Psoas muscle (tissue), 8 donors: ENCODE measurements around the gene OR2AT4. TPM values are rescaled to one million over a fixed set of nuclear protein-coding genes. Genes with fewer than 3 reads are reported as not detected.
"Not testable (repeated sequence)": the region's sequence is repeated elsewhere in the genome, so short reads cannot be mapped to it uniquely, and the experiment has no call there.

Source experiments
- ATAC-seq, 4 donors: fragments of 200-7000 bp; cut with Tn5 transposase; one replicate each; pipeline ENCODE4 v1.9.1; 2020; ENCODE audit warnings: moderate library complexity in 3 of 4, mild to moderate bottlenecking in 2 of 4
- DNase-seq, 2 donors: peaks; one replicate each; pipeline ENCODE4 v3.0.0-alpha.2; 2020
- H3K27ac ChIP-seq: fragments of 200-600 bp; one replicate; pipeline ENCODE4 v1.8.0; 2022
- H3K27me3 ChIP-seq, 3 donors: fragments of 200-600 bp in 1 of 3; one replicate each; pipeline versions ENCODE4 v1.6.1 to v1.8.0; 2013 to 2022; ENCODE audit warnings: low read length in 2 of 3, mild to moderate bottlenecking in 2 of 3, moderate library complexity in 1 of 3; ENCODE audit not compliant: insufficient read depth in 3 of 3
- H3K36me3 ChIP-seq, 2 donors: fragments of 200-600 bp in 1 of 2; one replicate each; pipeline versions ENCODE4 v1.6.1 to v1.8.0; 2013 to 2022; ENCODE audit warnings: low read depth in 1 of 2, mild to moderate bottlenecking in 1 of 2, moderate library complexity in 1 of 2; ENCODE audit not compliant: insufficient read depth in 1 of 2
- H3K4me1 ChIP-seq: fragments of 200-600 bp; one replicate; pipeline ENCODE4 v1.8.0; 2022
- H3K4me3 ChIP-seq: fragments of 200-600 bp; one replicate; pipeline ENCODE4 v1.8.0; 2022; ENCODE audit warnings: mild to moderate bottlenecking
- H3K9me3 ChIP-seq: fragments of 200-600 bp; one replicate; pipeline ENCODE4 v1.8.0; 2022
- WGBS, 3 donors: extraction: QIAGEN DNeasy Blood & Tissue Kit; methylation state at CpG; one replicate each; pipeline versions ENCODE4 v1.1.6 to v1.1.7; 2013; 5-methylcytosine and 5-hydroxymethylcytosine counted together
- intact Hi-C, 2 donors: fragments of 100-400 bp; cut with DNase I; formaldehyde crosslinking; loops; one replicate each; pipeline versions ENCODE4 v1.11.0 to v1.14.2; 2022
- polyA plus RNA-seq, 3 donors: library from polyadenylated mRNA; stranded (reverse); fragments of 200-250 nt; gene quantifications; one replicate each; pipeline ENCODE4 v1.2.3, GENCODE V29; 2013
- total RNA-seq, 4 donors: library from RNA; stranded (reverse); fragmentation: NEBNext Ultra II Directional in 2 of 4; extraction: Animal tissue kit (Norgen Biotek cat#: 25700) in 2 of 4; gene quantifications; one replicate each; pipeline versions ENCODE4 v1.2.1 to v1.2.4, GENCODE V29; 2021 to 2023
- TF ChIP-seq, protein P1 (sequence below): fragments of 200-600 bp; IDR thresholded peaks from one replicate; pipeline ENCODE4 v1.8.0; 2022; ENCODE audit warnings: antibody characterized with exemption
- donor health status: healthy with polysubstance abuse.
- donor health status: DM: no; HTN: no; CAD: no; lungs with moderate emphysema.
- donor health status: Bipolar disorder and iron deficiency.
- donor health status: healthy.
- donor health status: DM: yes; HTN: yes; CAD: no.
- donor health status: DM: no; HTN: no; CAD: no.
- donor health status: DM: no; HTN: no; CAD: no.
- donor health status: DM: yes; HTN: yes; CAD: no.

The OR2AT4 gene
- total and polyA plus RNA-seq, 7 donors: not detected

DNA sequence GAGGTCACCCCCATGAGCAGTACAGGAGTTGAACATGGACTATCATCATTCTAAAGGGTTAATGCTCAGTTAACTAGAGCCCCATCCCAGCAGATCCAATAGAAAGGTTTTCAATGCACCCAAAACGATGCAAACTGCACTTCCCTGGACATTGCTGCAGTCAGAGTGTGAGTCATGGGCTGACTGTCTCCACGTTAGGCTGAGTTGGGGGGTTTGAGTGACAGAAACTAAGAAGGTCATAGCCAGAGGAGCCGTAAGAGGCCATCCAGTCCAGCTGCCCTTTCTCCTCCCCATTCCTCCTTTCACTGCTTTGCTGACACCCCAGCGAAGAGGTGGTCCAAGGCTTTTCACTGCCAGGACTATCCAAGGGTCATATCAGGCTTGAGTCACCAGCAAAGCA, 10.5 kb upstream of the OR2AT4 start:
- 36 to 54% (median 41%) methylated on average over 4 of the region's 4 CpGs for WGBS, 3 donors
- ATAC-seq (no peak), DNase-seq (no peak)
- Histone ChIP-seq H3K27ac (no peak overlapping the region), H3K4me1 (no peaks in the 10 kb centered on the region), H3K9me3 (peaks cover 3% of the 10 kb centered on the region), H3K27me3 (no peaks in the 10 kb centered on the region), H3K36me3 (no peaks in the 10 kb centered on the region), H3K4me3 (no peak overlapping the region)
- intact Hi-C loops: loop anchor here in 1 of 2 donors (10.0 kb wide), 1 partner anchor 52 kb away; no protein-coding TSS in a partner anchor
- TF ChIP-seq, protein P1, sequence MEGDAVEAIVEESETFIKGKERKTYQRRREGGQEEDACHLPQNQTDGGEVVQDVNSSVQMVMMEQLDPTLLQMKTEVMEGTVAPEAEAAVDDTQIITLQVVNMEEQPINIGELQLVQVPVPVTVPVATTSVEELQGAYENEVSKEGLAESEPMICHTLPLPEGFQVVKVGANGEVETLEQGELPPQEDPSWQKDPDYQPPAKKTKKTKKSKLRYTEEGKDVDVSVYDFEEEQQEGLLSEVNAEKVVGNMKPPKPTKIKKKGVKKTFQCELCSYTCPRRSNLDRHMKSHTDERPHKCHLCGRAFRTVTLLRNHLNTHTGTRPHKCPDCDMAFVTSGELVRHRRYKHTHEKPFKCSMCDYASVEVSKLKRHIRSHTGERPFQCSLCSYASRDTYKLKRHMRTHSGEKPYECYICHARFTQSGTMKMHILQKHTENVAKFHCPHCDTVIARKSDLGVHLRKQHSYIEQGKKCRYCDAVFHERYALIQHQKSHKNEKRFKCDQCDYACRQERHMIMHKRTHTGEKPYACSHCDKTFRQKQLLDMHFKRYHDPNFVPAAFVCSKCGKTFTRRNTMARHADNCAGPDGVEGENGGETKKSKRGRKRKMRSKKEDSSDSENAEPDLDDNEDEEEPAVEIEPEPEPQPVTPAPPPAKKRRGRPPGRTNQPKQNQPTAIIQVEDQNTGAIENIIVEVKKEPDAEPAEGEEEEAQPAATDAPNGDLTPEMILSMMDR: no peak

DNA sequence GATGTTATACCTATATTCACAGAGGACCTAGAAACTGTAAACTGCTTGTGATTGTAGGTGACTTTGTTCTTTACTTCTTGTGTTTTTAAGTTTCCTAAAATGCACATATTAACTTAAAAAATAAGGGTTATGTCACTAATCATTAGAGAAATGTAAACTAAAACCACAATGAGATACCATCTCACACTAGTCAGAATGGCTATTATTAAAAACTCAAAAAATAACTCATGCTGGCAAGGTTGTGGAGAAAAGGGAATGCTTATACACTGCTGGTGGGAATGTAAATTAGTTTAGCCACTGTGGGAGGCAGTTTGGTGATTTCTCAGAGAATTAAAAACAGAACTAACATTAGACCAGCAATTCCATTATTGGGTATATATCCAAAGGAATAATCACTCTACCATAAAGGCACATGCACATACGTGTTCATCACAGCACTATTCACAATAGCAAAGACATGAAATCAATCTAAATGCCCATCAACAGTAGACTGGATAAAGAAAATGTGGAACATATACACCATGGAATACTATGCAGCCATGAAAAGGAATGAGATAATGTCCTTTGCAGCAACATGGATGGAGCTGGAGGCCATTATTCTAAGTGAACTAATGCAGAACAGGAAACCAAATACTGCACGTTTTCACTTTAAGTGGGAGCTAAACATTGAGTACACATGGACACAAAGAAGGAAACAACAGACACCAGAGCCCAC, 9.4 kb upstream of the OR2AT4 start:
- DNase-seq, H3K4me1 ChIP-seq, H3K4me3 ChIP-seq, ATAC-seq, H3K27me3 ChIP-seq, H3K27ac ChIP-seq, H3K9me3 ChIP-seq, H3K36me3 ChIP-seq: not testable (repeated sequence)
- WGBS, 3 donors: 59 to 66% (median 62%) methylated on average over 2 of the region's 2 CpGs
- intact Hi-C loops: loop anchor here in 1 of 2 donors (10.0 kb wide), 1 partner anchor 51 kb away; no protein-coding TSS in a partner anchor

DNA sequence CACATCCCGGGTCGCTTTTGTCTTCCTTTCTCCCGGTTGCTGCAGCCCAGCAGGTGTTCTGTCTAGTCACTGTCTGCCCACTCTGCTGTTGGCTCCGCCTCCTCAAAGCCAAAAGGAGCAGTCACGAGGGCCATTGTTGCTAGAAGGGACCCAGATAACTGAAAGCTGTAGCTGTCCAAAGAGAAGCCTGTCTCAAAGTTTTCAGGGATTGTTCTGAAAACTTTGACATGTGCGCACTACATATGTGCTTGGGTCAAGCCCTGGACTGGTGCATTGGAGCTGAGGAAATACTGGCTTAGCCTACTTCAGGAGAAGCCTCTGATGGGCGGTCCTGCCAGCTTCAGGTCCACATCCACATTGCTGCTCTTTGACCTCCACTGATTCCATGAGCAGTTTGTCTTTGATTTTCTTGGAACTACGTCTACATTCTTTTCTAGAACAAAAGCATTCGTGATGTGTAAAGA, 8.8 kb upstream of the OR2AT4 start:
- intact Hi-C loops: loop anchor here in 1 of 2 donors (10.0 kb wide), 1 partner anchor 51 kb away; no protein-coding TSS in a partner anchor
- H3K9me3 ChIP-seq: peaks cover 3% of the 10 kb centered on the region

DNA sequence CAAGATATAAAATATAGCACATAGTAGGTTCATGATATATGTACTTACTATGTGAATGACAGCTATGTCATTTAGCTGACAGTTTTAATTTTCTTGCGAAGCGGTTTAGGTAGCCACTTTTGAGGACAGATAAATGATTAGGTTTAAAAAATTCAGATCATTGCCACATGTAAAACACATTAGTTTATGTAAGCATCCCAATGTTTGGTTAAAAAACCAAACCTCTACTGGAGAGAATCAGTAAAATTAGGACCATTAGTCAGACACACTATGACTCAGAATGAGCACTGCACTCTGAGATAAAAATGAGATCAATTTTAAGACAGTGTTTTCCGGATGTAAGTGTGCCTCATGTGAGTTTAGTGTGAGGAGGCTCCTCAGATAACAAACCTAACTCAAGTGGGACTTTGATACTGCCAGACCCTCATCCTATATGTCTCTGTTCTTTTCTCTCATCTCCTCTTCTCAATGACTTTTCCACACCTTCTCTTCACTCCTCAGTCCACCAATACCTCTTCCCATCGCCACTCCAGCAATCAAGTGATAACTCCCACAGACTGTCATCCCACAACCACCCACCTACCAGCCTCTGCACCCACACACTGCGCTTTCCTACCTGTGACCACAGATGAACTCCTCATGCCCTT, 6.8 kb upstream of the OR2AT4 start:
- Histone ChIP-seq H3K27me3 (no peaks in the 10 kb centered on the region), H3K27ac (no peak overlapping the region), H3K36me3 (no peaks in the 10 kb centered on the region), H3K4me1 (no peaks in the 10 kb centered on the region), H3K9me3 (peaks cover 3% of the 10 kb centered on the region), H3K4me3 (no peak overlapping the region)
- intact Hi-C loops: loop anchor here in 1 of 2 donors (10.0 kb wide), 1 partner anchor 49 kb away; no protein-coding TSS in a partner anchor
- no peak for ATAC-seq
- 77 to 82% (median 80%) methylated on average over 5 of the region's 5 CpGs for WGBS, 3 donors
- DNase-seq: no peak
- TF ChIP-seq, protein P1: no peak

More for the DNA sequence above, 8.8 kb upstream of the OR2AT4 start:
- TF ChIP-seq, protein P1: no peak
- Histone ChIP-seq H3K36me3 (no peaks in the 10 kb centered on the region), H3K4me1 (no peaks in the 10 kb centered on the region), H3K27me3 (no peaks in the 10 kb centered on the region), H3K27ac (no peak overlapping the region), H3K4me3 (no peak overlapping the region)
- WGBS, 3 donors: 55 to 59% (median 59%) methylated on average over 9 of the region's 9 CpGs
- DNase-seq (no peak), ATAC-seq (no peak)

DNA sequence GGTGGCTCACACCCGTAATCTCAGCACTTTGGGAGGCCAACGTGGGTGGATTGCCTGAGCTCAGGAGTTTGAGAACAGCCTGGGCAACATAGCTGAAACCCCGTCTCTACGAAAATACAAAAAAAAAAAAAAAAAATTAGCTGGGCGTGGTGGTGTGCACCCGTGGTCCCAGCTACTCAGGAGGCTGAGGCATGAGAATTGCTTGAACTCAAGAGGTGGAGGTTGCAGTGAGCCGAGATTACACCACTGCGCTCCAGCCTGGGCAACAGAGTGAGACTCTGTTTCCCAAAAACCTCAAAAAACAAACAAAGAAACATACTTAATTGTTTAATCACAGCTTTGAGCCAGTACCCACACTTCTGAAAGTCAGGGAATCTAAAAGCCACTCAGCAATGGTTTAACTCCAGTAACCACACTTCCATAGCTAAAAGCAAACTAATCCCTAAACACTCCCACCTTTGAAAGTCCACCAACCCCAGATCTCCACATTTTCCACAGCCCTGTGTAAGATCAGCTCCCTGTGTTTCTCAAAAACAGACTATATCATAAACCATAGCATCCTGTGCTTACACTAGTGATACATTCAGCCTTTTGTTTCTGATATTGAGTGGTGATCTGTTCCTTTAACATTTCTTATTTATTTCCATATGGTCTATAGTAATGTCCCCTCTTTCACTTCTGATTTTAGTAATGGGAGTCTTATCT, 4.9 kb upstream of the OR2AT4 start:
- no peaks in the 10 kb centered on the region for H3K4me1 ChIP-seq
- intact Hi-C loops: loop anchor here in 1 of 2 donors (10.0 kb wide), 1 partner anchor 47 kb away; no protein-coding TSS in a partner anchor
- no peak overlapping the region for H3K27ac ChIP-seq
- H3K9me3 ChIP-seq: peaks cover 3% of the 10 kb centered on the region
- H3K27me3 ChIP-seq: peaks cover 0 to 12% (median 0%) of the 10 kb centered on the region in 3 donors
- ATAC-seq (no peak), DNase-seq (no peak)
- no peaks in the 10 kb centered on the region for H3K36me3 ChIP-seq
- 79 to 88% (median 82%) methylated on average over 8 of the region's 8 CpGs for WGBS, 3 donors
- H3K4me3 ChIP-seq: no peak overlapping the region
- TF ChIP-seq, protein P1: no peak
